ENCODE data around the gene SEPTIN2. TPM values are rescaled to one million over a fixed set of nuclear protein-coding genes. Genes with fewer than 3 reads are reported as not detected.

Gene SEPTIN2
- total RNA-seq, 2 experiments from 2014 or later = 282 to 290 TPM

GRCh38 chr2:241350878-241351639 is 35.3 kb downstream of the SEPTIN2 start:
- Mint-ChIP-seq H3K27ac (peak overlapping the region; percentile 2), H3K4me1 (peaks cover 13% of the 10 kb centered on the region), H3K9me3 (no peaks in the 10 kb centered on the region), H3K4me3 (no peak overlapping the region), H3K36me3 (ENCODE audit: low read depth) (peaks cover 62% of the 10 kb centered on the region), H3K27me3 (no peaks in the 10 kb centered on the region)
- ChIA-PET CTCF (interaction anchor here (0.7 to 1.0 kb wide), 2 partner anchors 259 to 527 kb away, joined by 3 read pairs; no protein-coding TSS in a partner anchor), POLR2A (interaction anchor here (3.8 kb wide), 1 partner anchor 36 kb away, joined by 17 read pairs; the partner anchor contains the start of genes HDLBP and SEPTIN2)
- no peak for DNase-seq

GRCh38 chr2:241351640-241352031 is 35.9 kb downstream of the SEPTIN2 start:
- Mint-ChIP-seq H3K27me3 (no peaks in the 10 kb centered on the region), H3K4me3 (no peak overlapping the region), H3K27ac (no peak overlapping the region), H3K4me1 (peaks cover 14% of the 10 kb centered on the region), H3K36me3 (ENCODE audit: low read depth) (peaks cover 61% of the 10 kb centered on the region), H3K9me3 (no peaks in the 10 kb centered on the region)
- ChIA-PET CTCF (interaction anchor here (0.7 to 1.0 kb wide), 2 partner anchors 259 to 527 kb away, joined by 3 read pairs; no protein-coding TSS in a partner anchor), POLR2A (interaction anchor here (3.8 kb wide), 1 partner anchor 36 kb away, joined by 17 read pairs; the partner anchor contains the start of genes HDLBP and SEPTIN2)
- no peak for DNase-seq

GRCh38 chr2:241352227-241352626 is 36.5 kb downstream of the SEPTIN2 start:
- CTCF ChIA-PET = no interaction called here
- H3K36me3 Mint-ChIP-seq (ENCODE audit: low read depth) = peaks cover 58% of the 10 kb centered on the region
- no peak overlapping the region for H3K27ac Mint-ChIP-seq
- no peaks in the 10 kb centered on the region for H3K9me3 Mint-ChIP-seq
- H3K4me3 Mint-ChIP-seq = no peak overlapping the region
- DNase-seq = no peak
- POLR2A ChIA-PET = interaction anchor here (0.6 to 1.1 kb wide), 2 partner anchors 37 to 354 kb away, joined by 4 to 5 read pairs; partner anchors contain the start of gene HDLBP
- peaks cover 19% of the 10 kb centered on the region for H3K4me1 Mint-ChIP-seq
- no peaks in the 10 kb centered on the region for H3K27me3 Mint-ChIP-seq

- POLR2A ChIA-PET = interaction anchor here (1.5 to 1.6 kb wide), 2 partner anchors 39 to 253 kb away, joined by 3 to 4 read pairs; partner anchors contain the start of genes HDLBP, MTERF4 and SEPTIN2
Measured at GRCh38 chr2:241354668-241355658, 39.2 kb downstream of the SEPTIN2 start.

GRCh38 chr2:241355983-241356870 is 40.5 kb downstream of the SEPTIN2 start, which contains the start of gene FARP2:
Gene FARP2 (plus strand): TSS chr2:241356285. CDS start chr2:241373108, 16,823 bp downstream.
- peaks cover 29% of the 10 kb centered on the region for H3K4me1 Mint-ChIP-seq
- H3K4me3 Mint-ChIP-seq = peak within 1 kb of the TSS; percentile 72
- ChIA-PET POLR2A (interaction anchor here (1.5 kb wide), 1 partner anchor 254 kb away, joined by 3 read pairs; the partner anchor contains the start of gene MTERF4), CTCF (no interaction called here)
- peak; percentile 96 for DNase-seq
- H3K27ac Mint-ChIP-seq = peak within 1 kb of the TSS; percentile 89
- H3K9me3 Mint-ChIP-seq = no peaks in the 10 kb centered on the region
- H3K36me3 Mint-ChIP-seq (ENCODE audit: low read depth) = peaks cover 29% of the 10 kb centered on the region
- H3K27me3 Mint-ChIP-seq = no peaks in the 10 kb centered on the region

More at GRCh38 chr2:241354668-241355658, 39.2 kb downstream of the SEPTIN2 start:
- peak; percentile 66 for DNase-seq
- CTCF ChIA-PET = no interaction called here
- H3K36me3 Mint-ChIP-seq (ENCODE audit: low read depth) = peaks cover 39% of the 10 kb centered on the region
- peak overlapping the region; percentile 19 for H3K27ac Mint-ChIP-seq
- peak overlapping the region; percentile 9 for H3K4me3 Mint-ChIP-seq
- H3K27me3 Mint-ChIP-seq = no peaks in the 10 kb centered on the region
- peaks cover 32% of the 10 kb centered on the region for H3K4me1 Mint-ChIP-seq
- no peaks in the 10 kb centered on the region for H3K9me3 Mint-ChIP-seq

GRCh38 chr2:241356871-241357260 is 41.1 kb downstream of the SEPTIN2 start:
- Mint-ChIP-seq H3K27ac (peak overlapping the region; percentile 66), H3K36me3 (ENCODE audit: low read depth) (peaks cover 23% of the 10 kb centered on the region), H3K27me3 (no peaks in the 10 kb centered on the region), H3K4me3 (peak overlapping the region; percentile 72), H3K9me3 (no peaks in the 10 kb centered on the region), H3K4me1 (peaks cover 29% of the 10 kb centered on the region)
- ChIA-PET POLR2A (interaction anchor here (1.5 kb wide), 1 partner anchor 255 kb away, joined by 3 read pairs; the partner anchor contains the start of gene MTERF4), CTCF (no interaction called here)
- no peak for DNase-seq

- ChIA-PET POLR2A (interaction anchor here (1.0 to 1.5 kb wide), 3 partner anchors 14 to 43 kb away, joined by 3 to 13 read pairs (median 5); partner anchors contain the start of genes HDLBP and SEPTIN2), CTCF (interaction anchor here (1.5 kb wide), 1 partner anchor 241 kb away, joined by 5 read pairs; no protein-coding TSS in a partner anchor)
- no peak for DNase-seq
- Mint-ChIP-seq H3K36me3 (ENCODE audit: low read depth) (peaks cover 18% of the 10 kb centered on the region), H3K9me3 (no peaks in the 10 kb centered on the region), H3K27me3 (no peaks in the 10 kb centered on the region), H3K4me1 (peaks cover 26% of the 10 kb centered on the region), H3K4me3 (peak overlapping the region; percentile 72), H3K27ac (no peak overlapping the region)
Measured at GRCh38 chr2:241357531-241357930, 41.8 kb downstream of the SEPTIN2 start.

- H3K36me3 Mint-ChIP-seq (ENCODE audit: low read depth) = peaks cover 11% of the 10 kb centered on the region
- peaks cover 21% of the 10 kb centered on the region for H3K4me1 Mint-ChIP-seq
- DNase-seq = no peak
- H3K9me3 Mint-ChIP-seq = no peaks in the 10 kb centered on the region
- H3K27me3 Mint-ChIP-seq = no peaks in the 10 kb centered on the region
- ChIA-PET POLR2A (interaction anchor here (0.5 to 1.5 kb wide), 4 partner anchors 13 to 256 kb away, joined by 3 to 13 read pairs (median 4); partner anchors contain the start of genes HDLBP, MTERF4 and SEPTIN2), CTCF (interaction anchor here (1.5 to 1.6 kb wide), 2 partner anchors 86 to 240 kb away, joined by 3 to 5 read pairs; no protein-coding TSS in a partner anchor)
- no peak overlapping the region for H3K27ac Mint-ChIP-seq
- no peak overlapping the region for H3K4me3 Mint-ChIP-seq
Measured at GRCh38 chr2:241358470-241358869, 42.7 kb downstream of the SEPTIN2 start.

GRCh38 chr2:241359481-241360045 is 43.8 kb downstream of the SEPTIN2 start:
- Mint-ChIP-seq H3K36me3 (ENCODE audit: low read depth) (peaks cover 4% of the 10 kb centered on the region), H3K9me3 (no peaks in the 10 kb centered on the region), H3K27me3 (no peaks in the 10 kb centered on the region), H3K4me1 (peaks cover 21% of the 10 kb centered on the region), H3K27ac (no peak overlapping the region), H3K4me3 (no peak overlapping the region)
- DNase-seq = no peak
- CTCF ChIA-PET = interaction anchor here (1.6 kb wide), 1 partner anchor 85 kb away, joined by 3 read pairs; no protein-coding TSS in a partner anchor
- POLR2A ChIA-PET = interaction anchor here (1.0 to 1.5 kb wide), 2 partner anchors 8 to 259 kb away, joined by 4 to 5 read pairs; no protein-coding TSS in a partner anchor

GRCh38 chr2:241363426-241363825 is 47.7 kb downstream of the SEPTIN2 start:
- DNase-seq = no peak
- ChIA-PET POLR2A (no interaction called here), CTCF (no interaction called here)
- Mint-ChIP-seq H3K27me3 (no peaks in the 10 kb centered on the region), H3K27ac (no peak overlapping the region), H3K4me3 (no peak overlapping the region), H3K9me3 (no peaks in the 10 kb centered on the region), H3K4me1 (peaks cover 7% of the 10 kb centered on the region), H3K36me3 (ENCODE audit: low read depth) (no peaks in the 10 kb centered on the region)

- no peak overlapping the region for H3K4me3 Mint-ChIP-seq
- no peak overlapping the region for H3K27ac Mint-ChIP-seq
- H3K27me3 Mint-ChIP-seq = no peaks in the 10 kb centered on the region
- POLR2A ChIA-PET = no interaction called here
- CTCF ChIA-PET = no interaction called here
- no peak for DNase-seq
- H3K4me1 Mint-ChIP-seq = peaks cover 3% of the 10 kb centered on the region
- H3K36me3 Mint-ChIP-seq (ENCODE audit: low read depth) = no peaks in the 10 kb centered on the region
- H3K9me3 Mint-ChIP-seq = no peaks in the 10 kb centered on the region
Measured at GRCh38 chr2:241364781-241365180, 49.1 kb downstream of the SEPTIN2 start.
